HCEC 1CT (cell line): ENCODE results near the gene RMND1.
A peak's percentile ranks its signal among the peaks of the same experiment; 100 is the strongest.
"Not testable (repeated sequence)": the region's sequence is repeated elsewhere in the genome, so short reads cannot be mapped to it uniquely, and the experiment has no call there.

Experiments
- DNase-seq: peaks from one replicate; pipeline ENCODE4 v3.0.0-alpha.2; 2017

RMND1 gene, protein sequence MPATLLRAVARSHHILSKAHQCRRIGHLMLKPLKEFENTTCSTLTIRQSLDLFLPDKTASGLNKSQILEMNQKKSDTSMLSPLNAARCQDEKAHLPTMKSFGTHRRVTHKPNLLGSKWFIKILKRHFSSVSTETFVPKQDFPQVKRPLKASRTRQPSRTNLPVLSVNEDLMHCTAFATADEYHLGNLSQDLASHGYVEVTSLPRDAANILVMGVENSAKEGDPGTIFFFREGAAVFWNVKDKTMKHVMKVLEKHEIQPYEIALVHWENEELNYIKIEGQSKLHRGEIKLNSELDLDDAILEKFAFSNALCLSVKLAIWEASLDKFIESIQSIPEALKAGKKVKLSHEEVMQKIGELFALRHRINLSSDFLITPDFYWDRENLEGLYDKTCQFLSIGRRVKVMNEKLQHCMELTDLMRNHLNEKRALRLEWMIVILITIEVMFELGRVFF

DNA sequence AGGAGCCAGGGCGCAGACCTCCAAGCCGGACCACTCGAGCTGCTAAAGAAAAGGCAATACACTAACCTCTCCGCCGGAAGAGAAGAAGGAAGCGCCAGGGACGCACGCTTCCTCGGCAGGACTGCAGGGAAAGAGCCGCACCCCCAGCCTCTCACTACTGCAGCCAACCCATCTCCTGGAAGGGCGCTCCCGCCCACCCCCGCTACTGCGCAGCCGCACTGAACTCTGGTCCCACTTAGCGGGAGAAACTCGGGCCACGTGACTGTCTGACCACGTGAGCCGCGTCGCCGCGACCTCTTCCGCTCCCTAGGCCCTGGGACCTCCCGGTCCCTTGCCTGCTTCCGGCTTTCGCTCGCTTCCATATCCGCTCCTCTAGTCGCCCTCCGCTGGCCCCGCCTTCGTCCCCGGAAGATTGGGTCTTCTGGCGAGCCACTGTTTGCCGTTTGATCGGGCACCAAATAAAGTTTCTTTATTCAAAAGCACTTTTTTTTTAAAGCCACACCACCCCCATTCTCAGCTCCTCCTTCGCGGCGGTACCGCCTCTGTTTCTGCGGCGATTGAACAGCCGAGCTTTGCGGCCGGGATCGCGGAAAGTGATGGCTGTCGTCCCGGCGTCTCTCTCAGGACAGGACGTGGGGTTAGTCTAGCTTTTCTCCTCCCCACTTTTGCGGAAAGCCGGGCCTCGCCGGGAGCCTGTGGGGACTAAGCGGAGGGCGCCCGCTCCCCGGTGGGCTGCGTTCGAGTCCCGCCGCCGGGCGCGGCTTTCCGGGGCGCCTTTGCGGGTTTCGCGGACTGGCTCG lies at the start of gene RMND1:
Gene RMND1, minus strand, starts transcription at position 177 of the 800 bp plus-strand sequence. CDS start 6,315 bp downstream, outside the sequence.
- peak; percentile 100 for DNase-seq

DNA sequence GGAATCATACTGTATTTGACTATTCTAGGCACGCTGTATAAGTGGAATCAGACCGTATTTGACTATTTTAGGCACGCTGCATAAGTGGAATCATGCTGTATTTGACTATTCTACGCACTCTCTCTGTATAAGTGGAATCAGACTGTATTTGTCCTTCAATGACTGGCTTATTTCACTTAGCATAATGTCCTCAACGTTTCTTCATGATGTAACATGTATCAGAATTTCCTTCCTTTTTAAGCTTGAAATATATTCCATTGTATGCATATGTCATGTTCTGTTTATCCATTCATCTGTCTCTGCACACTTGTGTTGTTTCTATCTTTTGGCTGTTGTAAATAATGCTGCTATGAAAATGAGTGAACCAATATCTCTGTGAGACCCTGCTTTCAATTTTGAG lies 47.6 kb upstream of the RMND1 start:
- no peak for DNase-seq

DNA sequence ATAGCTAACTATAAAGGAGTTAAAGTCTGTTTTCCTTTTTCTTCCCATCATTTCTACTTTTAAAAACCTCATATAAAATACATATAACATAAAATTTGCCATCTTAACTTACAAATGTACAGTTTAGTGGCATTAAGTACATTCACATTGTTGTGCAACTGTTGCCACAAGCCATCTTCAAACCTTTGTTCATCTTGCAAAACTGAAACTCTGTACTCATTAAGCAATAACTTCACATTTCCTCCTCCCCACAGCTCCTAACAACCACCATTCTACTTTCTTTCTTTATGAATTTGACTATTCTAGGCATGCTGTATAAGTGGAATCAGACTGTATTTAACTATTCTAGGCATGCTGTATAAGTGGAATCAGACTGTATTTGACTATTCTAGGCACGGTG lies 46.4 kb upstream of the RMND1 start:
- DNase-seq: no peak

DNA sequence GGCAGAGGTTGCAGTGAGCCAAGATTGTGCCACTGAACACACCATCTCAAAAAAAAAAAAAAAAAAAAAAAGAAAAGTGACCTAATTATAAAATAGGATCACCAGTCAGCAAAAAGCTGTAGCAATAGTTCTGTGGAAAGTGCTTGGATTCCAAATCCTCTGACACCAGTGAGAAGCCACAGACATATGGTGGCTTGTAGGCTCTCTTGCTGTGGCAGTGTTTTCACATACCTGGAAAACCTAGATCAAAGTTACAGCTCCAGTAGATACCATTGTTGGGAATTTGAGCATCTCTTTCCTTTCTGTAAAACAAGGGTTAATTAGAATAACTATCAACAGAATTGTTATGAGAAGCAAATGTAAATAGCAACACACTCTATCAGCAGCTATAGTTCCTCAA lies 46.0 kb upstream of the RMND1 start:
- no peak for DNase-seq

DNA sequence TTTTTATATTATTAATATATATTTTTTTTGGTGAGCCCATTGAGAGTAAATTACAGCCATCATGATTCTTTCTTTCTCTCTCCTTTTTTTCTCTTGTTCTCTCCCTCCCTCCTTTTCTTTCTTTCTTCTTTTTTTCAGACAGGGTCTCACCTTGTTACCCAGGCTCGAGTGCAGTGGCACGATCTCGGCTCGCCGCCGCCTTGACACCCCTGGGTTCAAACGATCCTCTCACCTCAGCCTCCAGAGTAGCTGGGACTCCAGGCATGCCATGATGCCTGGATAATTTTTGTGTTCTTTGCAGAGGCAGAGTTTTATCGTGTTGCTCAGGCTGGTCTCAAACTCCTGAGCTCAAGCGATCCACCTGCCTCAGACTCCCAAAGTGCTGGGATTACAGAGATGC lies 43.5 kb upstream of the RMND1 start:
- no peak for DNase-seq

DNA sequence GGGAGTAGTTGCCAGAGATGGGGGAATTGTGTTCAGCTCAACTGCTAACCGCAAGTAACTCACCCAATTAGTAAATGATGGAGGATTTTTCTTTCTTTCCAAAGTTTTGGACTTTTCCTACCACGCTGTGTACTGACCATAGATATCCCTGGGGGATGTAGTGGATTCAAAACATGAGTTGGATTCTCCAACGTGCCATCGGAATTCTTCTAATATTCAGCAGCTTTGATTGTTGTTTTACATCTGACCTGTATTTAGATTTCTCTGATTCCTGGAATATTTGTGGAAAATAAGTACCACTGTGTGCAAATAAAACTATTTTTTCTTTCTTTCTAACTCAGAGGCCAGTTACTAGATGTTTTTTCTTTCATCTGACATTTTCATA lies 43.0 kb upstream of the RMND1 start:
- no peak for DNase-seq

DNA sequence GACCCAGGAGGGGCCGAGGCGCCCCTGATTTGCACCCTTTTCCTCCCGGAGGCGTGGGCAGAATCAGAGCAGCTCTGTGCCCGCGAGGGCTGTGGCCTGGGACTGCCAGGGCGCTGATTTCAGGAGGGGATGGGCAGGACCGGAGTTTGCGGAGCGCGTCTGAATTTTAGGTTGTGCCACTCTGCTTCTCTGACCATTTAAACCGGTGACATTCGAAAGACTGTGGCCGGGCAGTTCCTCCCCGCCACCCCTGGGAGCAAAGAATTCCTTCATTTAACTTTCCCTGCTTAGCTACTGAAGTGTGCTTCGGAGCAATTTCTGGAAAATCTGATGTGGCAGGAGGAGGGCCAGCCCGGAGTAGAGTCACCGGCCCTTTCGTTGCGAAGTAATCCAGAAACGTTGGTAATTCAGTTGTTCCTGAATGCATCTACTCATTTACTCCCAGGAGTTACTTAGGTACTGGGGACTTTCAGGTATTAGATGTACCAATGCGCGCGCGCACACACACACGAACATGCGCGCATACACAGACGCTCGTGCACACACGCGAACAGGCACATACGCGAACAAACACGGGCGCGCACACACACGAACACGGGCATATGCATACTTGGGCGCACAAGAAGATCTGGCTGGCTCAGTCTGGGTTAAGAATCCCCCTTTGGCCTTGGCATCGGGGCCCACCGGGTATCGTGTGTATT lies 42.5 kb upstream of the RMND1 start:
- peak; percentile 11 for DNase-seq

DNA sequence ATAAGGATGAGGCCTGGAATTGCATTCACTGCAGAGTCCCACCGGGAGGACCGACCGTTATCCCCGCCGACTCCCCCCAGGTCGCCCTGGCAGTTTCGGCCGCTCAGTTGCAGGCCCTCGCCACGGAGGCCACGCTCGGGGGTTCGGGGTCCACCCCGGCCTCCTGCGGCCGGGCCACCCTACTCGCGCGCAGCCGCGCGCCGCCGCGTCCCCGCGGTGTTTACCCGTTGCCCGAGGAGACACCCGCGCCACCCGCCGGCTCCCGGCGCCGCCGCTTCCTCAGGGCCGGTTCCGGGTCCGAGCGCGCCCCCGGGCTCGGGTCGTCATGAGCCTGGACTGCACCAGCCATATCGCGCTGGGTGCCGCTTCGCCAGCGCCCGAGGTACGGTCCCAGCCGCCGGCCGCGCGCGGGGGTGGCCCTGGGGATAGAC lies 41.9 kb upstream of the RMND1 start, which contains the start of gene CCDC170:
Gene CCDC170, plus strand, starts transcription at position 214 of the 431 bp plus-strand sequence. Its CDS starts 112 bp downstream, at position 326.
- DNase-seq: no peak

DNA sequence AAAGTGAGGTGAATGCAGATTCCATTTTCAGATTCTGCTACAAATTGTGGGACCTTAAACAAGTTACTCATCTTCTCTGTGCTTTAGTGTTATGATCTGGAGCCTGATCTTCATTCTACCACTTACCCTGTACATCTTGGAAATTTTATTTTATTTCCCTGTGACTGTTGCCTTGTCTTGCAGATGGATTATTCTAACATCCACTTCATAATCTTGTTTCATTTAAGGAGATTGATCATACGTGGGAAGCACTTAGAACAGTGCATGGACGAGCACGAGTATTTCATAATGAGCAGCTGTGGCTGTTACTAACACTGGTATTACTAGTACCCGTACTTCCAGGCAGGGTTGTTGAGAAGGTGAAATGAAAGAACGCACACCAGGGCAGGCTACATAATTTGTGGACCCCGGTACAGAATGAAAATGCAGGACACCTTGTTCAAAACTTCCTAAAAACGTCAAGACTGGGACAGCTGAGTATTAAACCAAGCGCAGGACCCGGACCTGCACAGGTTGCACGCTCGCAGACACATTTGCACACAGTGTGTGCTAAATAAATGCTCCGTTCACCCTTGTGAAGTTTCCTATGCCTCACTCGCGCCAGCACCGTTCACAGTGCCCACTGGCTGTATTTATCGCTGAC lies 41.4 kb upstream of the RMND1 start:
- DNase-seq: no peak

DNA sequence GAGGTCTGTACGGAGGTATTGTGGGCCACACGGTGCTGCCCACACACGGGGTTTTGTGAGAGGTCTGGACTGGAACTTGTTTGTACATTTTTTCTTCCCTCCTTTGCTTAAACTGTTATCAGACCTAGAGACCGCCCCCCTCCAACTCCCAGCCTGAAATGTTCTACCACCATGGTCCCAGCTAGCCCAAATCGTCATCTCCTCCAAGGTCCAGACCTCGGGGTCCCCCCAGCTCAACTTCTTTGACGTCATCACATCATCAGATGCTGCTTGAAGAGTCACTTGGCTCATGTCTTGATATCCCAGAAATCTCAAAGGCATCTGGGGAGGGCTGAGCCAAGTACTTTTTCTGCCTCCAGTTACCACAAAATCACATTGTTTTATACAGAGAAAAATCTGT lies 39.1 kb upstream of the RMND1 start:
- no peak for DNase-seq

DNA sequence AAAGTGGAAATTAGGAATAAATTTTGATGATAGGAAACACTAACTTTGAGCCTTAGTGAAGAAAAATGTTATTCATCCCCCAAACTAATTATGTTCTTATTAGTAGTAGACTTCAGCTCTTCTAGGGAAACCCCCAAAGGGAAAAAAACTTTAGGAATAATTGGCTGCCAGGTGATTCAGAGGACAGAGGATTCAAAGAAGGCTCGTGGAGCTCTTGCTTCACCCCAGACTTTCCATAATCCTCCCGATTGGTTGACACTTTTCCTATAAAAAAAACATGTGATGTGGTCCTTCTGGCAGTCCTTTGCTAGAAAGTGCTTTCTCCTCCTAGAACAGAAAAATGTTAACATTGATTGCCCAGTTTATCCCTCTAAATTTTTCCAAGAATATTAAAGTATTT lies 36.3 kb upstream of the RMND1 start:
- DNase-seq: no peak

DNA sequence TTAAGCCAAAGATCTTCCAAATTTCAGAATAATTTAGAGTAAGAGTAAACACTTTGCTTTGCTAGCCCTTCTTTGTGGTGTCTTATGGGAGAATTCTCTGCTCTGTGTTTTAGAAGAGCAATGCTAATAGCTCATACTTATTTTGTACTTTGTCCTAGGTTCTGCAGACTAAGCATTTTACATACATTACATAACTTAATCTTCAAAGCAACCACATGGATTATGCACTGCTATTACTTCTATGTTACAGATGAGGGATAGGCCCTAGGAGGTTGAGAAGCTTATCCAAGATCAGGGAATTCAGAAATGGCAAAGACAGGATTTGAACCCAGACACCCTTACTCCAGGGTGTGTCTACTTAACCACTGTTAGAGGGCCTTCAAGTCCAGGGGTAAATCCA lies 32.1 kb upstream of the RMND1 start:
- DNase-seq: no peak

DNA sequence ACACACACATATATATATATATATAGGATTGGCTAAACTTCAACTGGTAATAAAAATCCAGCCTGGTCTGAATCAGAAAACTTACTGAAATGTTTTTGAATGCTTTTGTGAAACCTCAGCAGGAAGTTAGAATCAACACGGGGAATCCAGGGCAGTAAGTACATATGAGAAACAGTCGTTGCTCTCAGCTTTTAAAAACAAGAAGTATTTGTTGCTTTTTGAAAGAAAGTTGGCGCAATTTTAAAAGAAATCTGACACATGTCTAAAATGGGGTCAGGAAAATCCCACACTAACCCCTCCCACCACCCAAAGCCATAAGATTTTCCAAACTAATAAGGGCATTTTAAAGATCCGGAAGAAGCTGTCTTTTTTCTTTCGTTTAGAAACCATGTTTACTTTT lies 30.4 kb upstream of the RMND1 start:
- peak; percentile 36 for DNase-seq

DNA sequence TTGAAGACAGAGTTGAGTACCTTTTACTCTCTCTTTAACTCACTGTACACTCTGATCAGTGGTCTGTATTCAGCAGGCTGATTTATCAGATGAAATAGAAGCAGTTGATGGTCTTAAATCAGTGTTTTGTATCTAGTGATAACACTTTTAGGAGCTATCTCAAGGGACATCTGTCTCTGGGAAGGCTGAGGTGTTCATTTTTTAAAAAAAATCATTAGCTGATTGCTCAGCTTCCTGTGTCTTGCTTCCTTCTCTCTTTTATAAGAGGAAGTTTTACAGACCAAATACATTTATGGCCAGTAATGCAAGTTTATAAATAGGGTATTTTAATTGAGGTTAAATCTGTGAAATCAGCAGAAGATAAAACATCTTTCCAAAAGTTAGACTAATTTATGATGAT lies 29.9 kb upstream of the RMND1 start:
- DNase-seq: no peak

DNA sequence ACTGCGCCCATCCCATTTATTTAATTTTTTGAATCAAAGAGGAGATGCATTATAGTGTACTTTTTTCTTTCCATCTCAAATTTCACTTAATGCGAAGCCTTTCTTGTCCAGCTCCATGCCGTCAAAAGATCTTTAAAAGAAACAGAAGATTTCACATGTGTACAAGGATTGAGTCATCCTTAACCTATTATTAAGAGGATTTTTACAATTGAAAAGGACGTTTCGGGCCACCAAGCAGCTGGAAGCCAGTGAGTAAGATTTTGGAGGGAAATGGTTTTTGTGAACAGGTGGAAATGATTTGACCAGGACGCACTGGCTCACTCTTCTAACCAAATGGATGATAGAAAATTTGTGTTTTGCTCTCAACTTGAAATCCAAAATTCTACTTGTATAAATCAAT lies 26.7 kb upstream of the RMND1 start:
- no peak for DNase-seq

DNA sequence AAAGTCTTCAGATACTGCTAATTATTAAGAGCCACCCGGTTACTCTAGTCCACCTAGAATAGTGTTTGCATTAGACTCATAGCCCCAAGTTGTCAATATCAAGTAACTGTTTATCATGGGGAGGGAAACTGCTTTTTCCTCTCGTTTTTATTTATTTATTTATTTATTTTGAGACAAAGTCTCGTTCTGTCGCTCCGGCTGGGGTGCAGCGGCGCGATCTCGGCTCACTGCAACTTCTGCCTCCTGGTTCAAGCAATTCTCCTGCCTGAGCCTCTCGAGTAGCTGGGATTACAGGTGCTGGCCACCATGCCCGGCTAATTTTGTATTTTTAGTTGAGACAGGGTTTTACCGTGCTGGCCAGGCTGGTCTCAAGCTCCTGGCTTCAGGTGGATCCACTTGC lies 25.8 kb upstream of the RMND1 start:
- DNase-seq: no peak

DNA sequence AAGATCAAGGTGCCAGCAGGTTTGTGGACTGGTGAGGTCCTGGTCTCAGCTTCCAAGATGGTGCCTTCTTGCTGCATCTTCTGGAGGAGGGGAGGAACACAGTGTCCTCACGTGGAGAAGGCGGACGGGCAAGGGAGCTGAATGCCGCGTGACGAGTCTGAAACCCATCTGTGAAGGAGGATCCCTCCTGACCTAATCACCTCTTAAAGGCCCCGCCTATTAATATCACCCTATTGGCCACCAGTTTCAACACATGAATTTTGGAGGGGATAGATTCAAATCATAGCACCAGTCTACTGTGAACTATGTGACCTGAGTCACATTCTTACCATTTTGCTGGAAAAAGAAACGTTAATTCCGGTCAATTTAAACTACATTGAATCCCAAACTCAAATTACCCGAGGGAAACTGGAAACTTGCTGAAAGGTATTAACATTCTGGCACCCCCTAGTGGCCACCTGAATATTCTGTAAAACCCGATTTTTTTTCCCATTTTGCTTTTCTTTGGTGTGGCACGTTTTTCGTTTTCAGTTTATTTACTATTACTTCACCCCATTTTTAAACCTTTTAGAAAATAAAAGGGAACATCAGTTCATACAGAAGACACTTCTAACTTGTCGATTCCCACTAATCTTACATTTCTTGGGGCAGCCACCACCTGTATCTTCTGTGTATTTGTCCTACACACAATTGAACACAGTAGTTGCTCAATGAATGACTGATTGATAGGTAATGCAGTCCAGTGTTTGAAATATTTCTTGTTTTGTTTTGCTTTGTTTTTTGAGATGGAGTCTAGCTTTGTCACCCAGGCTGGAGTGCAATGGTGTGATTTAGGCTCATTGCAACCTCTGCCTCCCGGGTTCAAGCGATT lies 24.0 kb upstream of the RMND1 start:
- peak; percentile 42 for DNase-seq

DNA sequence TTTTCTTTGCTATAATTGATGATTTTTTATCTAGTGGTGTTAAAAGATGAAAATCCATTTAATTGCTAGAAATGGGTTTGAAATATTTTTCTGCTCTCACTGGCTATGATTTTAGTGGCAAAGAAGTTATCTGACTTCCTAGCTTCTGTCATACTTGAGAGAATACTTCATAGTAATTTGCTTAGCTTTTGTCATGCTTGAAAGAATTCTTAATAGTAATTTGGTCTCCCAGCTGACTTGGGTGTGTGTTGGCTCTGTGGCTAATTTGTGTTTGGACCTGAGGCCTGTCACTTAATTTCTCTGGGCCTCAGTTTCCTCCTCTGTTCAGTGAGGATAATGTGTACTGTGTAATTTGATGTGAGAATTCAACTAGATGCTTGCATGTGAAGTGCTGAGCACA lies 12.8 kb upstream of the RMND1 start:
- DNase-seq: no peak

DNA sequence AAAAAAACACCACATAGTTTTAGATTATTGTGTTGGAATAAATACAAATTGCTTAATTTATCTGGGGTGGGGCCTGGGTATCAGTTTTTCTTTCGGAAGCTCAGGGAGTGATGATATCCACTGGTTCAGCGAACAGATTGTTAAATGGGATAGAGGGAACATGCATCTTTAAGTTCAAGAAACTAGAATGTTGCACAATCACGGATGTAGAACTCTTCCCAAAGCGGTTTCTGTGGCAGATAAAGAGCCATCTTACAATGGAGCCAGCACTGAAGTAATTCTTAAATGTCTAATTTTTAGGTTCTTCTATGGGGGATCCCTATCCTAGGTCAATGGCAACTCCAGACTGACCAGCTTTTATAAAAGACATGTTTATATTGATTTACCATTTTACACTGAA lies 9.7 kb upstream of the RMND1 start:
- DNase-seq: no peak

DNA sequence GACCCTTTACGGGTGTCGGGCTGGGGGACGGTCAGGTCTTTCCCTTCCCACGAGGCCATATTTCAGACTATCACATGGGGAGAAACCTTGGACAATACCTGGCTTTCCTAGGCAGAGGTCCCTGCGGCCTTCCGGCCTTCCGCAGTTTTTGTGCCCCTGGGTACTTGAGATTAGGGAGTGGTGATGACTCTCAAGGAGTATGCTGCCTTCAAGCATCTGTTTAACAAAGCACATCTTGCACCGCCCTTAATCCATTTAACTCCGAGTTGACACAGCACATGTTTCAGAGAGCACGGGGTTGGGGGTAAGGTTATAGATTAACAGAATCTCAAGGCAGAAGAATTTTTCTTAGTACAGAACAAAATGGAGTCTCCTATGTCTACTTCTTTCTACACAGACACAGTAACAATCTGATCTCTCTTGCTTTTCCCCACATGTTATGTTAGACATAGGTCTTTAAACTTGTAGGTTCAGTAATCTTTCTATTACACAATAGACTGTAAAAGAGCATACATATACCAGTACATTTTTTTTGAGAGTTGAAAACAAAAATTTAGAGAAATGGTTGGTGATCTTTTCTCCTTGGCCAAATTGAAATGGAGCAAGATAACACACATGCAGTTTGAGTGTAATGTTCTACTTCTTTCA lies 3.9 kb upstream of the RMND1 start:
- not testable (repeated sequence) for DNase-seq

DNA sequence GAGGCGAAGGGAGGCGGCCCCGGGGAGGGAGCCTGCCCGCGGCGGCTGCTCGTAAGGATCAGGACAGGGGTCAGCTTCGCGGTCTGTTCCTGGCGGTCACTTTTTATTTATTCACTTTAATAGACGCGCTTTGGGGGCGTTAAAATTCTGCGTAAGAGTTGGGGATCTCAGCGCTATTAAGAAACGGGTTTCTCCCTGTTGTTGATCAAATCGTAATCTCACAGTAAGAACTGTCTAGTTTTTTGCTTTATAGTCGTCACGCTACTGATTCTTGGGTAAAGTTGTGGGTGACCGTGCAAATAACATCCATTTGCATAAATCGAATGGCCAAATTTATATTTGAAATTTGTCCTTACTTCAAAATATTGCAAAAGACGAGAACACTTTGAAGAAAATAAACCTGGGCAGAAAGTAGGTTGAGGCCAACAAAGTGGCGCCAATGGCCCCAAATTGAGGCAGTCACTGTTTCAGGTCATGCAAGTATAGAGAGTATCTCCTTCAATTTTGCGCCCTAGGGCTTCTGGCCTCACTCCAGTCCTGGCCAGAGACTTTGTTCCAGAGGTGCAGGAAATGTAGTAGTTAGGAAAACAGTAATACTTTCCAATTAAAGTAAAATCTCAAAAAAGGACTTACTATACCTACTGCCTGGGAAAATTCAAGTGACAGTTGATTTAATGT lies 963 bp upstream of the RMND1 start:
- DNase-seq: peak; percentile 18
